Gastroesophageal sphincter (tissue), 3 donors: Measurements from ENCODE around the gene ROBO1.

Source experiments
- CTCF ChIP-seq, 4 experiments: fragments of 200-600 bp in 2 of 4; fragments of 450-650 bp in 2 of 4; sonication (generic) in 1 of 4; IDR thresholded peaks; one replicate each; pipeline ENCODE4 v1.5.1; 2017 to 2019; ENCODE audit warnings: antibody characterized with exemption in 4 of 4, mild to moderate bottlenecking in 2 of 4, moderate library complexity in 2 of 4
- POLR2A ChIP-seq, 2 donors: fragments of 450-650 bp; IDR thresholded peaks; one replicate each; pipeline ENCODE4 v1.6.1; 2017; ENCODE audit warnings: antibody characterized with exemption in 2 of 2, mild to moderate bottlenecking in 2 of 2, moderate library complexity in 1 of 2
- POLR2AphosphoS5 ChIP-seq: sonication (generic); formaldehyde crosslinking; IDR thresholded peaks from one replicate; pipeline ENCODE4 v1.6.1; 2017; ENCODE audit warnings: antibody characterized with exemption

- no peak for TF ChIP-seq CTCF (IDR thresholded peaks at IDR 0.05)
- no peak for TF ChIP-seq POLR2AphosphoS5
- no peak for TF ChIP-seq POLR2A (IDR thresholded peaks at IDR 0.05)
Measured at GRCh38 chr3:78725703-78726246, 1042.0 kb downstream of the ROBO1 start.
